GM19025 (cell line): ENCODE data around the gene RPS23.
"Not testable (repeated sequence)": the region's sequence is repeated elsewhere in the genome, so short reads cannot be mapped to it uniquely, and the experiment has no call there.

Experiments used
- ATAC-seq: cut with Tn5 transposase; IDR thresholded peaks from one replicate; pipeline ENCODE4 v1.9.1; 2021; ENCODE audit warnings: mild to moderate bottlenecking, low read depth, moderate library complexity; ENCODE audit not compliant: unreplicated experiment

Gene RPS23

DNA sequence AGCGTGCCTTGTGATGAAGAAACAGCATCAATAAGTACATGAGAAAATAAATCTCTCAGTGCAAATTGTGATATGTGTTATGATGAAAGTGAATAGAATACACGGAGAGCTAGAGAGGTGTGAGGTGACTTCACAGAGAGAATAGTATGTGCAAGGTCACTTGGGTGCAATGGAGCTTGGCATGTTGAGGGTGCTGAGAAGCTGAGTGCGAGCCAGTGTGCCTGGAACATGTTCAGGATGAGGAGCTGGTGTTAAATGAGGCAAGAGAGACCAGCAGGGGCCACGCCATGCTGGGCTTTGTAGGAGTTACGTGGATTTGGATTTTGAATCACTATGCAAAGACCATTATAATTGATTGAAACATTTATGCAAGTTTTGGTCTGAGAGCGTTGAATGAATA lies 12.8 kb upstream of the RPS23 start:
- ATAC-seq = no peak

DNA sequence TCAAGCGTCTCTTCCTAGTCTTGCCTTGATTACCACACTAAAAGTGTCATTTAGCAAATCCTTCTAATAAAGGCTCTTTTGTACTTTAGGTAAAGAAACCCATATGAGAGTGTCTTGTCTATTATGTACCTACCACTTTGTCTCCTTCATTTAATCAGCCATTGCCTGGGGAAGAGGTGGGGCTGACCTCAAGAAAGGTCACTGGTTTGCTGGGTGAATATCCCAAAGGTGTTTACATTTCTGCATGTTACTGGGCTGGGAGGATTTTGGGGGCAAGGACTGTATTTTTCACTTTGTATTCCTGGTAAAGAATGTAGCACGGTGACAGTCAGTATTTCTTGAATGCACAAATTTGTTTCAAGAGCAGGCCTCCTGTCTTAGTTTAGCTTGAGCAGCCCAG lies 11.9 kb upstream of the RPS23 start:
- no peak for ATAC-seq

GRCh38 chr5:82287625-82288024 lies 9.5 kb upstream of the RPS23 start:
- no peak for ATAC-seq

DNA sequence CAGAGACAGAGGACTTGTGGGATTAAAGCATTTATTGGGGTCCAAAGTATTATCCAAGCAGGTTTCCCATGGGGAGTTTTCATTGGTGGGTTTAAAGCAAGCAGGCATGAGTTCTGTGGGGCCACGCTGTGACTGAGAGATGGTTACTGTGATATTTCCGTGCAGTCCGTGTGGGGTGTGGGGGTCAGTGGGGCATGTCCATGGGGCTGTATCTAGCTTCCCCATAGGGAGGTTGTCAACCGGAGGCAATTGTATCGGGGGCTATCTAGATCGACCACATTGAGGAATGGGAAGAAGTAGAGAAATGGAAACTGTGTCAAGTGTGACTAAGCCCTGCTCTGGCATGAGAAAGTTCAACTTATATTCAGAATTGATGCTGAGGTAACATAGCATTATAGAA lies 7.1 kb upstream of the RPS23 start:
- no peak for ATAC-seq

- no peak for ATAC-seq
Observed at GRCh38 chr5:82283893-82284292, 5.7 kb upstream of the RPS23 start.

- ATAC-seq = no peak
Observed at GRCh38 chr5:82278711-82279370, 687 bp upstream of the RPS23 start.

- ATAC-seq = no peak
Observed at GRCh38 chr5:82277613-82277986, 554 bp downstream of the RPS23 start.

DNA sequence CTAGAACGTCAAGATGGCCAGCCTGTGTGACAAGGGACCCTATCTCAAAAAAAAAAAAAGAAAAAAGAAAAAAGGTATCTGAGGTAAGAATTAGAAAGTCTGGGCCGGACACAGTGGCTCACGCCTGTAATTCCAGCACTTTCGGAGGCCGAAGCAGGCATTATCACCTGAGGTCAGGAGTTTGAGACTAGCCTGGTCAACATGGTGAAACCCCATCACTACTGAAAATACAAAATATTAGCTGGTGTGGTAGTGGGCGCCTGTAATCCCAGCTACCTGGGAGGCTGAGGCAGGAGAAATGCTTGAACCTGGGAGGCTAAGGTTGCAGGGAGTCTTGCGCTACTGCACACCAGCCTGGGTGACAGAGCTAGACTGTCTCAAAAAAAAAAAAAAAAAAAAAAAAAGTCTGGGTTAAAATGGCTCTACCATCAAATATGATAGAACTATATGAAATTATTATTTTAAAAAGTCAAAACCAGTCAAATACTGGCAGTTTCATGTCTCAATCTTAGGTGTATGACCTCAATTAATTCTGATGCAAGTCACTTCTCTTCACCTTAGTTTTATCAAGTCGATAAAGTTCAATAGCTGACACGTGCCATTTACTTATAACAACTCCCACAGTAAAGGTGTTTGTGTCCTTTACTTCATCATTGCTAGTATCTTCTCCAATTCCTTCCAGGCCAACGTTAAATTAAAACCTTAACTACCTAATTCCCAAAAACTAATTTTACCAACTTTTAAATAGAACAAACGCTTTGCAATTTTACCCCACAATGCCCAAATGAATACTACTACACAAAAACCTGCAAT lies 1.1 kb downstream of the RPS23 start:
- no peak for ATAC-seq

DNA sequence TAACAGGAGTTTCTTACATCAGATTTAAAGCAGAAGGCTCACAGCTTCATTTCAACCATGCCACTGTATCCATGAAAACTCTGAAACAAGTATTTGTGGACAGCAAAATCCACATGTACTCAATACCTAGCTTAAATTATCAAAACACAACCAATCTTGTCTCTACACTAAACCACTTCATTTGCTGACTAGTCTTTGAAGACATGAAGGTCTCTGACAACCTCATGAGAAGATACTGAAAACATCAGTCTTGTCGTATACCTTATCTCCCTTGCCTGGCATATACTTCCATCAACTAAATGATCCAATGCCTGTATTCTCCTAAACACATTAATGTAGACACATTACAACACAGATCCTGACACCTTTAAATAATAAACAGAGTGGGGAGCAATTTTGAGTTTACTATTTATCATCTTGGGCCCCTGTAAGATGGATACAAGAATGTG lies 2.9 kb downstream of the RPS23 start:
- no peak for ATAC-seq

DNA sequence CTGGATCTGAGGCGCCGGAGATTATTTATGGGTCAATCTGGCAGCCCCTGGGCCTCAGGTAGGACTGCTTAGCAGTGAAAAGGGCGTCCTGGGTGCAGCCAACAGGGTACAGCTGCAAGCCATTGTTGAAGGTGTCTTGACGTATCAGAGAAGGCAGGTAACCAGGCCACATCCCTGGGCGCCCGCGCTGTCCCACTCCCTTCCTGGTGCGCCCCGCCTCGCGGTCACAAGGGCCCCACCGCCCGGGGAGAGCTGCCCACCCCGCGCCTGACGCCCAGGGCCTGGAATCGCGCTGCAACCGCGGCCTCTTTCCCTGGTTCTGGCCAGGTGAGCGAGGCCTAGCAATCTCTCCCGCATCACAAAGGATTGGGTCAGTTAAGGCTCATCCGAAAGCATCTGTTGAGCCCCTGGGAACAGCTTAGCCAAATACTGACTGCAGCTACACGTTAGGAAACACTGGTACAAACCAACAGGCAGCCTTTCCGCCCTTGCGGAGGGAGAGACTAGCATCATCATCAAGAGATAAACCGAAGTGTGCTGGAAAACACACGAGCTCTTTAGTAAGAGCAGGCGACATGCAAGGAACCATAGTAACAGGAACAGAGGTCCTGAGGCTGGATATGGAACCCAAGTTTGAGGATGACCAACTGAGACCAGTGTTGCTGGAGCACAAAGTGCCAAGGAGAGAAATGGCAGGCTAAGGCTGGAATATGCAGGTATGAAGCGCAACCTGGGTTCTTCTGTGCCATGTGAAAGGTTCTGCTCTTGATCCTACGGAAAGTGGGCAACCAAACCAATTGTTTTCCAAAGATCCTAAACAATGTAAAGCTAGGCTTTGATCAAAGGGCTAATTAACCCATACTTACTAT lies 3.6 kb downstream of the RPS23 start:
- no peak for ATAC-seq

- ATAC-seq = not testable (repeated sequence)
Observed at GRCh38 chr5:82273426-82273825, 4.7 kb downstream of the RPS23 start.

DNA sequence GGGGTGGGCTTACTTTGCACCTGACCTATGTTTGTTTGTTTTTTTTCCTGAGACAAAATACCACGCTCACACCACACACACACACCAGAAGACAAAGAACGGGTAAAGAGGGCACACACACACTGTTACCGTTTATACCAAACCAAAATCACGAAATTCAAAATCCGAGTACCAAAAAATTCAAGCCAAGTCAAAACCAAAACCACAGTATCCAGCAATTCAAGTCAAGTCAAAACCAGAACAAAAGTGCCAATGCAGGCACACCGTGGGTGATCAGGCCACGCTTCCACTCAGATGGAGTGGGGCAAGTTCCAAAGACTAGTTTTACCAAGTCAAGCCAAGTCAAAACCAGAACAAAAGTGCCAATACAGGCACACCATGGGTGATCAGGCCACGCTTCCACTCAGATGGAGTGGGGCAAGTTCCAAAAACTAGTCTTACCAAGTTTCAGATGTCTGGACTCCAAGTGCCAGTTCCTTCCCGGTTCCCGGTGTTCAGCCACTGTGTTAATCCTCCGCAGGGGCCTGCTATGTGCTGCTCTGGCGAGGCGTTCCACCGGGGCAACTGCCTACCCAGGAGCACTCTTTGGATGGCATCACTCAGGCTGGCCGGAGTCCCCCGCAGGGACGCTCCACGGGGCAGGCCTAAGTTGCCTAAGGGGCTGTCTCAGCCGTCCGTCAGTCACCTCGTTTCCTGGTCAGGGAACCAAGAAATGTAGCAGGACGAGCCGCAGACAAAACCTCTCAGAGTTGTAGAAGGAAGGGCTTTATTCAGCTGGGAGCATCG lies 5.4 kb downstream of the RPS23 start:
- ATAC-seq = not testable (repeated sequence)

DNA sequence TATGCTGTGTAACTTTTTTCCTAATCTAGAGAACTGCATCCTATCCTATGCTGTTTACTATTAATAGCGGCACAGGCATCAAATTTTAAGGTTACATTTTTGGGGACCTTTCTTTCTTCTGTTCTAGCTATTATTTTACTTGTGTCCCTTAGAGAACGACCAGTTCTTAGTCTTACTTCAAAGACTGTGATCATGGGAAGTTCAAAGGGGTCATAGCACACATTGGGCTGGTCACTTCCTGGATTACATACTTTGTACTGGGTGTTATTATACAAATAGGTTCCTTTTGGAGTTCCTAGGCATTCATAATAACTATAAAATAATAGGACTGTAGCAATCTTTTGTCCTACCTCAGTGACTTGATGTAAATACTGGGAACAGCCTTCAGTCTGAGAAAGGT lies 8.8 kb downstream of the RPS23 start:
- ATAC-seq = not testable (repeated sequence)

DNA sequence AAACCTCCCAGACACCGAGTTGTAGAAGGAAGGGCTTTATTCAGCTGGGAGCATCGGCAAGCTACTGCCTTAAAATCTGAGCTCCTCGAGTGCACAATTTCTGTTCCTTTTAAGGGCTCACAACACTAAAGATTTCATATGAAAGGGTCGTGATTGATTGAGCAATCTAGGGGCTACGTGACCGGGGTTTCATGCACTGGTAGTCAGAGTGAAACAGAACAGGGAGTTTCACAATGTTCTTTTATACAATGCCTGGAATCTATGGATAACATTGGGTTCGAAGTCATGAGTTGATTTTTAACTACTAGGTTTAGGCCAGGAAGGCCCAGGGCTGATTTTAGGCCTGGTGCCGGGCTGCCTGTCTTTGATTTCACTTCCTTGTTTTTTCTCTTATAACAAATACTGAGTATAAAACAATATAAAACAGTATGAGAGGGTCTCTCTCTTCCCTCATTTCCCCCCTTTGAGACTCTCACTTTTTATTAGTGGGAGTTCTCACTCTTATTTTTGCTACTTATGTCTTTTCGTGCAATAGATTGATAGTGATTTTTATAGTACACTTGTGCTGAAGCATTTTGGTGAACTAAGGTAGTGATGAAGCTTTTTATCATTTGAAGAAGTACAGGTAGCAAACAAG lies 10.7 kb downstream of the RPS23 start:
- not testable (repeated sequence) for ATAC-seq

- ATAC-seq = no peak
Observed at GRCh38 chr5:82265047-82265446, 13.1 kb downstream of the RPS23 start.

DNA sequence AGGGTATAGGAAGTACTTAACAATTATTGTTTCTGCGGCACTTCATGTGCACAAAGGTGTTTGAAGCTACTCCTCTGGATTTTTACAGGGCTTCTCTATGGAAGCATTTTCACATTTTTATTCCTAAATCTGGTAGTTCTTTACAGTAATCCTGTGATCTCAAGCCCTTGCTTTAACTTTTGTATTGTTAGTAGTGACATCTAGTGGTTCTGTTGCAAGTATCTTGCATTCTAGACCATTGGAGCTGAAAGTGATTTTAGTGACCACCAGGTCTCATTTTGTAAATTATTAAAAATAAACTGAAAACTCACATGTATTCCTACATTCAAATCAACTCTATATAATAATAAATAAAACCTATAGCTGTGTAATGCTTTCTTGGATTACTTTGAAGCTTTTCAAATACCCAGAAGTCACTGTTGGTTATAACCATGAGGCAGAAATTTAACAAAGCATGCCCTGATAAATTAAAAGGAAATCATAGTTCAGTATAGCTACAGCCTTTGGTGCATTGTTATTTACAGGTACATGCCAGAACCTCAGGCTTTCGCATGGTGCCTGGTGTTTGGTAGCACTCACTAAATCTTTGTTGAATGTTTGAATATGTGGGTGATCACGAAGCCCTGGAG lies 18.9 kb downstream of the RPS23 start:
- ATAC-seq = no peak

- no peak for ATAC-seq
Observed at GRCh38 chr5:82257729-82258128, 20.4 kb downstream of the RPS23 start.

DNA sequence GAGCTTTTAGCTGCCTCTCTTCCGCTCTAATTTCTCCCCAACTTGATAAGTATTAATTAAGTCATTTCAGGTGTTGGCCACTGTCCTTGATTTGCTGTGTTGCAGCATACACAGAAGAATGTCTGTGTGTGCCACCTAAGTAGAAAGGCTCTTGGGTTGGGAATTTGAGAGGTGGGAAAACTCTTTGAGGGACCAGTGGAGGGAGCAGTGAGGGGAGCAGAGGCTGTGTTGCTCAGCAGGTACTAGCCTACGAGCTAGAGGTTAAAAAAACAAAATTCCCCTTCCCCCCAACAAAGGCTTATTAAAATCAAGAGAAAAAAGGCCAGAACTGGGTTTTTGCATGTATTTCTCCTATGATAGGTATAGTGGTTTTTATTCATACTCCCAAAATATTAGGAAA lies 20.9 kb downstream of the RPS23 start:
- no peak for ATAC-seq

DNA sequence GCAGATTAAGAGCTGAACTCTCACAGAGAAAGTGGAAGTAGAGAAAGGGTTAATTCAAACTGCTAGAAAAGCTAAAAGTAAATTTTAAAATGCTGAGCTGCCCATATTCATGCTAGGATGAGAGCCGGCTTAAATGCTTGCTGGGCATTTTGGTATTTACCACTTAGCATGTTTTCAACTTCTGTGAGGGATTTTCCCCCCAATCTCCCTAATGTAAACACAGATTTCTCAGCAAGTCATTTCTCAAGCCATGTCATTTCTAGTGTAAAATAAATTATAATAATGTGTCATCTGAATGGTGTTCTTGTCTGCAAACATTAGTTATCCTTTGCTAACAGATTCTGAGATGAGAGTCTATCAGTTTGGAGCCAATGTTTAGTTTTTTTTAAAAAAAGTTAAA lies 22.3 kb downstream of the RPS23 start:
- ATAC-seq = no peak
